LNCaP clone FGC (cell line): ENCODE measurements around the gene DLG5.

Experiments
- DNase-seq: peaks from one replicate; pipeline ENCODE4 v3.0.0-alpha.2; 2011; ENCODE audit warnings: low read depth
- H3K4me3 ChIP-seq: 2 replicates; pipeline ENCODE4 v1.5.1; 2011; ENCODE audit warnings: mild to moderate bottlenecking, low read depth, low read length, control low read depth
- CTCF ChIP-seq: IDR thresholded peaks from 2 replicates; pipeline ENCODE4 v1.5.1; 2012; ENCODE audit warnings: mild to moderate bottlenecking; ENCODE audit not compliant: control insufficient read depth, insufficient read depth; ENCODE audit errors: extremely low read depth

DLG5 gene

GRCh38 chr10:77869626-77870420 is 56.7 kb downstream of the DLG5 start:
- DNase-seq: no peak
- no peak overlapping the region for H3K4me3 ChIP-seq
- TF ChIP-seq CTCF: no peak

GRCh38 chr10:77868523-77868922 is 58.0 kb downstream of the DLG5 start:
- TF ChIP-seq CTCF: no peak
- no peak overlapping the region for H3K4me3 ChIP-seq
- no peak for DNase-seq

- no peak for TF ChIP-seq CTCF
- H3K4me3 ChIP-seq: no peak overlapping the region
- DNase-seq: no peak
Measured at GRCh38 chr10:77867124-77867719, 59.3 kb downstream of the DLG5 start.

- no peak for TF ChIP-seq CTCF
- no peak for DNase-seq
- no peak overlapping the region for H3K4me3 ChIP-seq
Measured at GRCh38 chr10:77866598-77866997, 60.0 kb downstream of the DLG5 start.

- TF ChIP-seq CTCF: no peak
- H3K4me3 ChIP-seq: no peak overlapping the region
- DNase-seq: no peak
Measured at GRCh38 chr10:77865580-77866324, 60.8 kb downstream of the DLG5 start.

- DNase-seq: no peak
- TF ChIP-seq CTCF: no peak
Measured at GRCh38 chr10:77864151-77864851, 62.3 kb downstream of the DLG5 start.

More at GRCh38 chr10:77864151-77864851, 62.3 kb downstream of the DLG5 start:
- H3K4me3 ChIP-seq: no peak overlapping the region
